Mesenchymal stem cell (in vitro differentiated cells and primary cell): ENCODE data around the gene MACROD2.
A peak's percentile ranks its signal among the peaks of the same experiment; 100 is the strongest.

Experiments used
- DNase-seq: peaks from one replicate; pipeline ENCODE4 v3.0.0-alpha.2; 2013
- H2AFZ ChIP-seq: one replicate; pipeline ENCODE4 v1.6.1; 2013; ENCODE audit warnings: low read depth, mild to moderate bottlenecking, control low read depth, inconsistent platforms, low read length, moderate library complexity
- H2AK5ac ChIP-seq: 2 replicates; pipeline ENCODE4 v1.6.1; 2013; ENCODE audit warnings: low read length, moderate library complexity, mild to moderate bottlenecking, inconsistent platforms; ENCODE audit not compliant: severe bottlenecking
- H2BK120ac ChIP-seq: one replicate; pipeline ENCODE4 v1.6.1; 2013; ENCODE audit warnings: low read depth, mild to moderate bottlenecking, inconsistent platforms, low read length, moderate library complexity
- H2BK12ac ChIP-seq, 2 experiments: one replicate each; pipeline ENCODE4 v1.6.1; 2013; ENCODE audit warnings: inconsistent platforms in 2 of 2, low read length in 2 of 2, mild to moderate bottlenecking in 2 of 2, moderate library complexity in 2 of 2, control low read depth in 1 of 2
- H2BK15ac ChIP-seq: one replicate; pipeline ENCODE4 v1.6.1; 2013; ENCODE audit warnings: mild to moderate bottlenecking, low read depth, inconsistent platforms; ENCODE audit not compliant: poor library complexity, severe bottlenecking
- H2BK5ac ChIP-seq: 2 replicates; pipeline ENCODE4 v1.6.1; 2013; ENCODE audit warnings: low read depth, mild to moderate bottlenecking, low read length, control low read depth, inconsistent platforms; ENCODE audit not compliant: poor library complexity, severe bottlenecking
- H3K14ac ChIP-seq, 2 experiments: one replicate each; pipeline ENCODE4 v1.6.1; 2013; ENCODE audit warnings: inconsistent platforms in 2 of 2, low read length in 2 of 2, control low read depth in 1 of 2, mild to moderate bottlenecking in 1 of 2, moderate library complexity in 1 of 2
- H3K18ac ChIP-seq, 2 experiments: one replicate each; pipeline ENCODE4 v1.6.1; 2013; ENCODE audit warnings: inconsistent platforms in 2 of 2, low read length in 2 of 2, control low read depth in 1 of 2, low read depth in 1 of 2, mild to moderate bottlenecking in 1 of 2
- H3K23ac ChIP-seq, 2 experiments: one replicate each; pipeline ENCODE4 v1.6.1; 2013; ENCODE audit warnings: inconsistent platforms in 2 of 2, low read length in 2 of 2, mild to moderate bottlenecking in 2 of 2, moderate library complexity in 2 of 2, control low read depth in 1 of 2
- H3K27ac ChIP-seq: 2 replicates; pipeline ENCODE4 v1.5.1; 2013; ENCODE audit warnings: mild to moderate bottlenecking, moderate library complexity, low read length, control low read depth, inconsistent platforms; ENCODE audit not compliant: poor library complexity, severe bottlenecking
- H3K27me3 ChIP-seq, 2 experiments: 2 replicates each; pipeline versions ENCODE4 v1.6.1 to v1.7.0; 2013; ENCODE audit warnings: low read length in 2 of 2, mild to moderate bottlenecking in 2 of 2, moderate library complexity in 2 of 2, control low read depth in 1 of 2, inconsistent platforms in 1 of 2; ENCODE audit not compliant: control insufficient read depth in 1 of 2, insufficient read depth in 1 of 2
- H3K36me3 ChIP-seq, 2 experiments: 2 replicates each; pipeline versions ENCODE4 v1.6.1 to v1.7.0; 2013; ENCODE audit warnings: low read length in 2 of 2, control low read depth in 1 of 2, inconsistent platforms in 1 of 2, low read depth in 1 of 2, mild to moderate bottlenecking in 1 of 2; ENCODE audit not compliant: insufficient read depth in 2 of 2, control insufficient read depth in 1 of 2
- H3K4ac ChIP-seq, 2 experiments: one replicate each; pipeline ENCODE4 v1.6.1; 2013; ENCODE audit warnings: inconsistent platforms in 2 of 2, low read length in 2 of 2, mild to moderate bottlenecking in 2 of 2, moderate library complexity in 2 of 2, control low read depth in 1 of 2, low read depth in 1 of 2
- H3K4me1 ChIP-seq: 2 replicates; pipeline ENCODE4 v1.6.1; 2013; ENCODE audit warnings: low read depth, low read length, control low read depth; ENCODE audit not compliant: control insufficient read depth, insufficient read depth
- H3K4me2 ChIP-seq: 2 replicates; pipeline ENCODE4 v1.6.1; 2013; ENCODE audit warnings: low read length, mild to moderate bottlenecking, inconsistent platforms; ENCODE audit not compliant: poor library complexity, severe bottlenecking
- H3K4me3 ChIP-seq, 2 experiments: 2 replicates each; pipeline versions ENCODE4 v1.5.1 to v1.7.0; 2013; ENCODE audit warnings: low read length in 2 of 2, mild to moderate bottlenecking in 2 of 2, control low read depth in 1 of 2, low read depth in 1 of 2; ENCODE audit not compliant: insufficient read depth in 1 of 2
- H3K79me1 ChIP-seq: replicated peaks from 2 replicates; pipeline ENCODE4 v1.6.1; 2013; ENCODE audit warnings: mild to moderate bottlenecking, control low read depth, low read length, inconsistent platforms; ENCODE audit not compliant: poor library complexity, severe bottlenecking
- H3K9ac ChIP-seq: 2 replicates; pipeline ENCODE4 v1.7.0; 2013; ENCODE audit warnings: mild to moderate bottlenecking, low read length, moderate library complexity
- H3K9me3 ChIP-seq: 2 replicates; pipeline ENCODE4 v1.7.0; 2013; ENCODE audit warnings: mild to moderate bottlenecking, low read length; ENCODE audit not compliant: control insufficient read depth
- H4K8ac ChIP-seq: one replicate; pipeline ENCODE4 v1.6.1; 2013; ENCODE audit warnings: inconsistent platforms, mild to moderate bottlenecking, low read length, moderate library complexity
- H4K91ac ChIP-seq: one replicate; pipeline ENCODE4 v1.6.1; 2013; ENCODE audit warnings: mild to moderate bottlenecking, low read length, inconsistent platforms
- WGBS: methylation state at CpG from one replicate; pipeline ENCODE4 v1.1.7; 2013; ENCODE audit warnings: mixed read lengths; 5-methylcytosine and 5-hydroxymethylcytosine counted together

Gene MACROD2

DNA sequence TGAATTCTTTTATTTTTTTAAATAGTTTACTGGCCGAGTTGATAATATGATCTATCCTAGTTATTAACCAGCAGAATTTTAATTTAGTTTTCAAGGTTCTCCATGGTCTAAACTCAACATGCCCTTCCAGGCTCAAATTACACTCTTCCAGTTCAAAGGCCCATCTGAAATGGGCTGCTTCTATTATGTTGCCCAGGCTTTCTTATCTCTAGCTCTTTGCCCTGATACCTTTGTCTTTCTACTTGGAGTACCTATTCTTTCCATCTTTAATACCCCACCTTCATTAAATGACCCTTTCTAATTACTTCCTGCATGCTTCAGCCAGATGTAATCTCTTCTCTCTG lies 883.3 kb downstream of the MACROD2 start:
- no peaks in the 10 kb centered on the region for H3K27me3 ChIP-seq
- H3K23ac ChIP-seq, result no peak overlapping the region
- no peak overlapping the region for H2BK12ac ChIP-seq
- no peaks in the 10 kb centered on the region for H3K9me3 ChIP-seq
- no peak overlapping the region for H3K18ac ChIP-seq
- H3K27ac ChIP-seq, result no peak overlapping the region
- no peak overlapping the region for H4K8ac ChIP-seq
- H2BK120ac ChIP-seq, result no peak overlapping the region
- H3K36me3 ChIP-seq, result no peaks in the 10 kb centered on the region
- no peak for DNase-seq
- H3K14ac ChIP-seq, result no peak overlapping the region
- H3K79me1 ChIP-seq, result no peaks in the 10 kb centered on the region
- H3K4me2 ChIP-seq, result no peak overlapping the region
- no peaks in the 10 kb centered on the region for H3K4me1 ChIP-seq
- H2AFZ ChIP-seq, result no peak overlapping the region
- H2BK5ac ChIP-seq, result no peak overlapping the region
- no peak overlapping the region for H2AK5ac ChIP-seq
- no peak overlapping the region for H3K4ac ChIP-seq
- H3K9ac ChIP-seq, result no peak overlapping the region
- no peak overlapping the region for H3K4me3 ChIP-seq
- no peak overlapping the region for H2BK15ac ChIP-seq
- 100% methylated on average over 1 of the region's 1 CpG for WGBS
- no peak overlapping the region for H4K91ac ChIP-seq

DNA sequence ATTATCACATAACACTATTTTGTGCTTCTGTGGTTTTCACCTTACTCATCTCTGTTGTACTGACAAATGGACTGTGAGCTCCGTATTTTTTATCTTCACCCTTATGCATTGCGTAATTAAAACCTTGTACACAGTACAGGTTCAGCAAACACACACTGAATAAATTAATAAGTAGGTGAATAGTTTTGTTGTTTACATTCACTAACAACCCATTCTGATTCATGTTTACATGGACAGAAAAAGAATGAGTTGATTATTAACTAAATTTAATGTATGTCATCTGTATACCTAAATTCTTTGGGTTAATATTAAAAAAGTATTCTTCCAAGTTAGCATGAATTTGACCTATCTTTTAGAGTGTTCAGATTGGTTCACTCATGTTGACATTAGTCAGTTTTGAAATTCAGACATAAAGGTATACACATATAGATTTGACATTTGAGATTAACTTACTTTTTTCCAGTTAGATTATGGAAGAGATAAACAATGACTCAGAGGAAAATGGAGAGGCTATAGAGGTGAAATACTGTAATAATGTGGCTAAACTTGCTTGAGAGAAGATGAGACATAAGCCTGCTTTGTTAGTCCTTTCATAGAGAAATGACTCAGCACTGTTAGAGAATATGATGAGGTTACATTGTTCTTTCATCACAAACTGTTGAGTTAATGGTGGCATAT lies 883.8 kb downstream of the MACROD2 start:
- Histone ChIP-seq H2BK12ac (no peak overlapping the region), H2BK5ac (no peak overlapping the region), H2BK15ac (no peak overlapping the region), H3K4me2 (no peak overlapping the region), H3K27ac (no peak overlapping the region), H2AFZ (no peak overlapping the region), H3K4me1 (no peaks in the 10 kb centered on the region), H3K9me3 (no peaks in the 10 kb centered on the region), H3K4me3 (no peak overlapping the region), H3K9ac (no peak overlapping the region), H2BK120ac (no peak overlapping the region), H3K27me3 (no peaks in the 10 kb centered on the region), H3K36me3 (no peaks in the 10 kb centered on the region), H4K8ac (no peak overlapping the region), H3K4ac (no peak overlapping the region), H2AK5ac (no peak overlapping the region), H3K23ac (no peak overlapping the region), H3K79me1 (no peaks in the 10 kb centered on the region), H3K18ac (no peak overlapping the region), H4K91ac (no peak overlapping the region), H3K14ac (no peak overlapping the region)
- WGBS, result 80% methylated on average over 1 of the region's 2 CpGs
- DNase-seq, result peak; percentile 55

DNA sequence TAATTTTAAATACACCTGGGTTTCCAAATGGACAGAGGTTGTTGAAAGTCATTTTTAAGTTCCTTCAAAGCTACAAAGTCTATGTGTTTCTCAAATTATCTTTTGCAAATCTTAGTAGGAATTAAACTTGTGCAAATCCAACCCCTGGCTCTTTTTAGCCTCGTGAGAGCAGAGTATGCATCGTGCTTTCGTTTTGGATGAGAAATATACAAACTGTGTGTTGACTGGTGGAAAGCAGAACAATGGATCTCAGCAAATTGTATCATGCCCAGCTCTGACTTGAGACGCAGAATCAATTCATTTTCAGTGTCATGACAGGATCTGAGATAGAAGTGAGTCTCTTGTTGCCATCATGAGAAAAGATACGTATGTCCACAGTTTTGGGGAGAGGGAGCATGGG lies 884.5 kb downstream of the MACROD2 start:
- 93% methylated on average over 5 of the region's 5 CpGs for WGBS
- H3K9ac ChIP-seq, result peak overlapping the region; percentile 30

DNA sequence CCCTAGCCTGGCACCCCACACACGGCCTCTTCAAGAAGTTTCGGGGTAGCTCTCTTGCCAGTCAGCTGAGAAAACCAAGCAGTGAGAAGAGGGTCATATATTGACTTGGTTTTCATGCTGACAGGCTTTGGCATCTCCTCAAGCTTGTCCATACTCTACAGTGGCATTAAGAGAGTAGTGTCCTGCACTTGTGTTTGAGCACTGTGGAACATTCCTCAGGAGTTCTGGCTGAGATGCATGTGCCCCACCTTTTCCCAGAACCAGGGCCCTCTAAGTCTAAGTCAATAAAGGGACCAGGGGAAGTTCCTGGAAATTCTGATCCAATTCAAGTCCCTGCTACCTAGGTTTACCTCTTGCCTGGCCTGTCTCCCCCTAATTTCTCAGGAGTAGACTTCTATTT lies 886.2 kb downstream of the MACROD2 start:
- Histone ChIP-seq H3K14ac (no peak overlapping the region), H3K36me3 (no peaks in the 10 kb centered on the region), H3K79me1 (no peaks in the 10 kb centered on the region), H3K23ac (no peak overlapping the region), H3K4ac (no peak overlapping the region), H2AK5ac (no peak overlapping the region), H3K27me3 (no peaks in the 10 kb centered on the region), H2BK5ac (no peak overlapping the region), H2BK120ac (no peak overlapping the region), H3K9me3 (no peaks in the 10 kb centered on the region), H2BK12ac (no peak overlapping the region), H4K91ac (no peak overlapping the region), H3K18ac (no peak overlapping the region), H2BK15ac (no peak overlapping the region), H3K27ac (no peak overlapping the region), H3K9ac (no peak overlapping the region), H4K8ac (no peak overlapping the region), H2AFZ (no peak overlapping the region), H3K4me2 (no peak overlapping the region), H3K4me3 (no peak overlapping the region), H3K4me1 (no peaks in the 10 kb centered on the region)
- WGBS, result 96% methylated on average over 2 of the region's 2 CpGs
- DNase-seq, result no peak

More for the DNA sequence above, 884.5 kb downstream of the MACROD2 start:
- H3K23ac ChIP-seq, result no peak overlapping the region
- H3K9me3 ChIP-seq, result no peaks in the 10 kb centered on the region
- no peak overlapping the region for H2BK5ac ChIP-seq
- no peak overlapping the region for H2BK15ac ChIP-seq
- no peak overlapping the region for H2AK5ac ChIP-seq
- H3K14ac ChIP-seq, result no peak overlapping the region
- H3K18ac ChIP-seq, result peak overlapping the region in 1 of 2 experiments; percentile 49
- no peak overlapping the region for H3K4ac ChIP-seq
- no peaks in the 10 kb centered on the region for H3K27me3 ChIP-seq
- no peak overlapping the region for H3K4me2 ChIP-seq
- H2AFZ ChIP-seq, result no peak overlapping the region
- no peaks in the 10 kb centered on the region for H3K36me3 ChIP-seq
- no peak overlapping the region for H4K91ac ChIP-seq
- H3K4me3 ChIP-seq, result peak overlapping the region in 1 of 2 experiments; percentile 27
- H2BK12ac ChIP-seq, result no peak overlapping the region
- no peak overlapping the region for H3K27ac ChIP-seq
- H3K4me1 ChIP-seq, result no peaks in the 10 kb centered on the region
- H2BK120ac ChIP-seq, result no peak overlapping the region
- no peak overlapping the region for H4K8ac ChIP-seq
- no peak for DNase-seq
- H3K79me1 ChIP-seq, result no peaks in the 10 kb centered on the region
